Panc1 (cell line): ENCODE results near the gene BNIP5. TPM values are rescaled to one million over a fixed set of nuclear protein-coding genes. Genes with fewer than 3 reads are reported as not detected.

Source experiments
- ATAC-seq: fragments of 200-7000 bp; cut with Tn5 transposase; 2 replicates; pipeline ENCODE4 v1.9.1; 2020; ENCODE audit warnings: mild to moderate bottlenecking, moderate library complexity
- BruUV-seq: library from RNA; stranded (reverse); fragments of 400-500 nt; replicated peaks from 2 replicates; lab custom pipeline; 2021; lab: Mats Ljungman, UMichigan
- CTCF ChIA-PET: fragments of 300-600 bp; sonication (Branson Sonifier 250); formaldehyde crosslinking; loops from one replicate; lab custom pipeline; 2022; ENCODE audit warnings: antibody characterized with exemption; lab: Charles Lee
- POLR2A ChIA-PET: fragments of 300-600 bp; sonication (Branson Sonifier 250); formaldehyde crosslinking; loops from one replicate; lab custom pipeline; 2022; ENCODE audit warnings: antibody characterized with exemption; lab: Charles Lee
- DNase-seq: peaks from one replicate; pipeline ENCODE4 v3.0.0-alpha.2; 2010; ENCODE audit warnings: low read depth, low spot score
- H3K27ac ChIP-seq: 2 replicates; pipeline ENCODE4 v1.5.1; 2011; ENCODE audit warnings: mild to moderate bottlenecking, low read length, inconsistent platforms
- H3K27me3 ChIP-seq: fragments of 200-500 bp; sonication (Bioruptor generic); 2 replicates; pipeline ENCODE4 v1.6.0; 2014; ENCODE audit warnings: low read length, inconsistent platforms; ENCODE audit not compliant: control insufficient read depth, insufficient read depth
- H3K36me3 ChIP-seq: fragments of 200-500 bp; sonication (Bioruptor generic); 2 replicates; pipeline ENCODE4 v1.5.1; 2014; ENCODE audit warnings: inconsistent platforms, mild to moderate bottlenecking, low read length, moderate library complexity; ENCODE audit not compliant: control insufficient read depth, insufficient read depth
- H3K4me1 ChIP-seq: 2 replicates; pipeline ENCODE4 v1.5.1; 2011; ENCODE audit warnings: inconsistent platforms, mild to moderate bottlenecking, low read length, moderate library complexity; ENCODE audit not compliant: control insufficient read depth, insufficient read depth
- H3K4me3 ChIP-seq, 2 experiments: 2 replicates each; pipeline ENCODE4 v1.5.1; 2011 to 2012; ENCODE audit warnings: low read depth in 2 of 2, low read length in 2 of 2, mild to moderate bottlenecking in 2 of 2, inconsistent platforms in 1 of 2, moderate library complexity in 1 of 2
- H3K9me3 ChIP-seq: fragments of 200-500 bp; sonication (Bioruptor generic); 2 replicates; pipeline ENCODE4 v1.5.1; 2014; ENCODE audit warnings: low read depth, mild to moderate bottlenecking, inconsistent platforms, low read length, moderate library complexity; ENCODE audit not compliant: control insufficient read depth, insufficient read depth
- POLR2AphosphoS5 ChIP-seq: IDR thresholded peaks from 2 replicates; pipeline ENCODE4 v1.6.1; 2012; ENCODE audit warnings: mild to moderate bottlenecking, low read depth, low read length, moderate library complexity
- SIN3A ChIP-seq: IDR thresholded peaks from 2 replicates; pipeline ENCODE4 v1.6.1; 2012; ENCODE audit warnings: low read depth, mild to moderate bottlenecking, low read length, moderate library complexity, borderline replicate concordance; ENCODE audit not compliant: insufficient read depth
- TCF7L2 ChIP-seq: IDR thresholded peaks from 2 replicates; pipeline ENCODE4 v1.6.1; 2011; ENCODE audit warnings: mild to moderate bottlenecking, low read depth, low read length, inconsistent platforms
- in situ Hi-C: cut with HindIII; loops from 2 replicates; pipeline ENCODE4 v1.10.0; 2016; ENCODE audit warnings: low sequenced_read_pairs, low pct_unique_long_range_greater_than_20kb
- intact Hi-C: fragments of 100-400 bp; cut with micrococcal nuclease; formaldehyde crosslinking; loops from one replicate; pipeline ENCODE4 v1.10.0; 2022; ENCODE audit not compliant: unreplicated experiment
- total RNA-seq: library from RNA; stranded (reverse); gene quantifications from one replicate; pipeline ENCODE4 v1.2.1, GENCODE V29; 2021; ENCODE audit not compliant: unreplicated experiment
- TF ChIP-seq, protein P1 (sequence below), 2 experiments: IDR thresholded peaks; 2 replicates each; pipeline ENCODE4 v1.6.1; 2011 to 2012; ENCODE audit warnings: low read depth in 2 of 2, control low read depth in 1 of 2, low read length in 1 of 2, mild to moderate bottlenecking in 1 of 2, moderate library complexity in 1 of 2; ENCODE audit not compliant: insufficient read depth in 1 of 2
- TF ChIP-seq, protein P2 (sequence below): fragments of 450-650 bp; IDR thresholded peaks from 2 replicates; pipeline ENCODE4 v1.5.1; 2017; ENCODE audit warnings: mild to moderate bottlenecking

Gene BNIP5
- total RNA-seq, 1 experiment from 2014 or later, result not detected

DNA sequence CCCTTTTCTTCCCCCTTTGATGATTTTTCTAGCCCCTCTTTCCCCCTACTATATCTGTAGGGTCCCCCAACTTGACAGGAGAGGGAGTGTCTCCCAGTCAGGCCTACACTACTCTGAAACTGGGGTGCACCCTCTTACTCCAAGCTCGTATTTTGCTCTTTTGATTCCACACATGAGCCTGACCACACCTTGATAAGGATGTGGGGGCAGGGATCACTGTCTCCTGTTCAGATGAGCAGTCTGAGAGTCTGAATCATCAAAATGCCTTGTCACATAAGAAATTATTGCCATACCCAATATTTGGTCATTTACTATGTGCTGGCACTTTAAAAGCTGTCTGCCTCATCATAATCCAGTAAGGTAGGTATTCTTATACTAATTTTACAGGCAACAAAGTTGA, 50.9 kb downstream of the BNIP5 start:
- DNase-seq (no peak), ATAC-seq (no peak)
- in situ Hi-C loops (no loop called here), intact Hi-C loops (no loop called here)
- BruUV-seq, result no TSS peak
- TF ChIP-seq, protein P1, sequence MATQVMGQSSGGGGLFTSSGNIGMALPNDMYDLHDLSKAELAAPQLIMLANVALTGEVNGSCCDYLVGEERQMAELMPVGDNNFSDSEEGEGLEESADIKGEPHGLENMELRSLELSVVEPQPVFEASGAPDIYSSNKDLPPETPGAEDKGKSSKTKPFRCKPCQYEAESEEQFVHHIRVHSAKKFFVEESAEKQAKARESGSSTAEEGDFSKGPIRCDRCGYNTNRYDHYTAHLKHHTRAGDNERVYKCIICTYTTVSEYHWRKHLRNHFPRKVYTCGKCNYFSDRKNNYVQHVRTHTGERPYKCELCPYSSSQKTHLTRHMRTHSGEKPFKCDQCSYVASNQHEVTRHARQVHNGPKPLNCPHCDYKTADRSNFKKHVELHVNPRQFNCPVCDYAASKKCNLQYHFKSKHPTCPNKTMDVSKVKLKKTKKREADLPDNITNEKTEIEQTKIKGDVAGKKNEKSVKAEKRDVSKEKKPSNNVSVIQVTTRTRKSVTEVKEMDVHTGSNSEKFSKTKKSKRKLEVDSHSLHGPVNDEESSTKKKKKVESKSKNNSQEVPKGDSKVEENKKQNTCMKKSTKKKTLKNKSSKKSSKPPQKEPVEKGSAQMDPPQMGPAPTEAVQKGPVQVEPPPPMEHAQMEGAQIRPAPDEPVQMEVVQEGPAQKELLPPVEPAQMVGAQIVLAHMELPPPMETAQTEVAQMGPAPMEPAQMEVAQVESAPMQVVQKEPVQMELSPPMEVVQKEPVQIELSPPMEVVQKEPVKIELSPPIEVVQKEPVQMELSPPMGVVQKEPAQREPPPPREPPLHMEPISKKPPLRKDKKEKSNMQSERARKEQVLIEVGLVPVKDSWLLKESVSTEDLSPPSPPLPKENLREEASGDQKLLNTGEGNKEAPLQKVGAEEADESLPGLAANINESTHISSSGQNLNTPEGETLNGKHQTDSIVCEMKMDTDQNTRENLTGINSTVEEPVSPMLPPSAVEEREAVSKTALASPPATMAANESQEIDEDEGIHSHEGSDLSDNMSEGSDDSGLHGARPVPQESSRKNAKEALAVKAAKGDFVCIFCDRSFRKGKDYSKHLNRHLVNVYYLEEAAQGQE (IDR thresholded peaks at IDR 0.05; ENCODE audit: insufficient read depth in 1 of 2, low read depth in 2 of 2, low read length in 1 of 2), result no peak
- TF ChIP-seq SIN3A (no peak), TCF7L2 (no peak), POLR2AphosphoS5 (no peak)
- Histone ChIP-seq H3K9me3 (no peaks in the 10 kb centered on the region), H3K4me3 (no peak overlapping the region), H3K27me3 (peaks cover 8% of the 10 kb centered on the region), H3K36me3 (no peaks in the 10 kb centered on the region), H3K4me1 (no peaks in the 10 kb centered on the region), H3K27ac (no peak overlapping the region)
- POLR2A ChIA-PET, result no interaction called here
- CTCF ChIA-PET, result no interaction called here

DNA sequence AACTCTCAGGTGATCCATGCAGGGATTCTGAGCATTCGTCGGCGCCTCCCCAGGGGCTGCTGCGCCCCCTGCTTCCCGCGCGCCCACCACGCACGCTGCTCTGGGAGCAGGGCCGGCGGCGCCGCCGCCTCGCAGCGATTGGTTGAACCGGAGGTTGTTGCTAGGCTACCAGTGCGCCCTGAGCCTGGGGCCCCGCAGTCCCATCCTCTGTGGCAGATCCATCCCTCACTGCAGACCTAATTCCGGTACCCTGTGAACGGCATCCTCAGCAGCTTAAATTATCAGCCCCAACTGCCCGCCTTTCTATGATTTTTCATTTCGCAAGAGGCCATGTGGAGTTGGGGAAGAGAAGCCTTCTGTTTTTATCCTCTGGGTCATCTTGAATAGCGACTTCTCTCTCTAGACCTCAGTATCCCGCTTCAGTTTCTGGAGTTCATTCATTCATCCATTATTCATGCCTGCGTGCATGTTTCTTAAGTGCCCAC, 51.5 kb downstream of the BNIP5 start:
- TF ChIP-seq POLR2AphosphoS5 (no peak), SIN3A (no peak), TCF7L2 (no peak)
- TF ChIP-seq, protein P1 (IDR thresholded peaks at IDR 0.05; ENCODE audit: insufficient read depth in 1 of 2, low read depth in 2 of 2, low read length in 1 of 2), result no peak
- TF ChIP-seq, protein P2, sequence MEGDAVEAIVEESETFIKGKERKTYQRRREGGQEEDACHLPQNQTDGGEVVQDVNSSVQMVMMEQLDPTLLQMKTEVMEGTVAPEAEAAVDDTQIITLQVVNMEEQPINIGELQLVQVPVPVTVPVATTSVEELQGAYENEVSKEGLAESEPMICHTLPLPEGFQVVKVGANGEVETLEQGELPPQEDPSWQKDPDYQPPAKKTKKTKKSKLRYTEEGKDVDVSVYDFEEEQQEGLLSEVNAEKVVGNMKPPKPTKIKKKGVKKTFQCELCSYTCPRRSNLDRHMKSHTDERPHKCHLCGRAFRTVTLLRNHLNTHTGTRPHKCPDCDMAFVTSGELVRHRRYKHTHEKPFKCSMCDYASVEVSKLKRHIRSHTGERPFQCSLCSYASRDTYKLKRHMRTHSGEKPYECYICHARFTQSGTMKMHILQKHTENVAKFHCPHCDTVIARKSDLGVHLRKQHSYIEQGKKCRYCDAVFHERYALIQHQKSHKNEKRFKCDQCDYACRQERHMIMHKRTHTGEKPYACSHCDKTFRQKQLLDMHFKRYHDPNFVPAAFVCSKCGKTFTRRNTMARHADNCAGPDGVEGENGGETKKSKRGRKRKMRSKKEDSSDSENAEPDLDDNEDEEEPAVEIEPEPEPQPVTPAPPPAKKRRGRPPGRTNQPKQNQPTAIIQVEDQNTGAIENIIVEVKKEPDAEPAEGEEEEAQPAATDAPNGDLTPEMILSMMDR, result no peak
- no peaks in the 10 kb centered on the region for H3K36me3 ChIP-seq
- intact Hi-C loops (no loop called here), in situ Hi-C loops (no loop called here)
- H3K4me3 ChIP-seq, result no peak overlapping the region
- DNase-seq (no peak), ATAC-seq (no peak)
- H3K27ac ChIP-seq, result no peak overlapping the region
- no peaks in the 10 kb centered on the region for H3K4me1 ChIP-seq
- CTCF ChIA-PET, result no interaction called here
- H3K9me3 ChIP-seq, result no peaks in the 10 kb centered on the region
- peaks cover 10% of the 10 kb centered on the region for H3K27me3 ChIP-seq
- POLR2A ChIA-PET, result no interaction called here
- BruUV-seq, result no TSS peak
